Activated naive CD8-positive, alpha-beta T cell treated with anti-CD3 and anti-CD28 coated beads, Interleukin-2, amount 50 U/mL, for 16 hours (primary cell): ENCODE measurements around the gene ZBTB17.
A peak's percentile ranks its signal among the peaks of the same experiment; 100 is the strongest.
"Not testable (repeated sequence)": the region's sequence is repeated elsewhere in the genome, so short reads cannot be mapped to it uniquely, and the experiment has no call there.

Experiments used
- DNase-seq: peaks from one replicate; pipeline ENCODE4 v3.0.0-alpha.2; 2020; ENCODE audit warnings: low read depth, low spot score

Gene ZBTB17

DNA sequence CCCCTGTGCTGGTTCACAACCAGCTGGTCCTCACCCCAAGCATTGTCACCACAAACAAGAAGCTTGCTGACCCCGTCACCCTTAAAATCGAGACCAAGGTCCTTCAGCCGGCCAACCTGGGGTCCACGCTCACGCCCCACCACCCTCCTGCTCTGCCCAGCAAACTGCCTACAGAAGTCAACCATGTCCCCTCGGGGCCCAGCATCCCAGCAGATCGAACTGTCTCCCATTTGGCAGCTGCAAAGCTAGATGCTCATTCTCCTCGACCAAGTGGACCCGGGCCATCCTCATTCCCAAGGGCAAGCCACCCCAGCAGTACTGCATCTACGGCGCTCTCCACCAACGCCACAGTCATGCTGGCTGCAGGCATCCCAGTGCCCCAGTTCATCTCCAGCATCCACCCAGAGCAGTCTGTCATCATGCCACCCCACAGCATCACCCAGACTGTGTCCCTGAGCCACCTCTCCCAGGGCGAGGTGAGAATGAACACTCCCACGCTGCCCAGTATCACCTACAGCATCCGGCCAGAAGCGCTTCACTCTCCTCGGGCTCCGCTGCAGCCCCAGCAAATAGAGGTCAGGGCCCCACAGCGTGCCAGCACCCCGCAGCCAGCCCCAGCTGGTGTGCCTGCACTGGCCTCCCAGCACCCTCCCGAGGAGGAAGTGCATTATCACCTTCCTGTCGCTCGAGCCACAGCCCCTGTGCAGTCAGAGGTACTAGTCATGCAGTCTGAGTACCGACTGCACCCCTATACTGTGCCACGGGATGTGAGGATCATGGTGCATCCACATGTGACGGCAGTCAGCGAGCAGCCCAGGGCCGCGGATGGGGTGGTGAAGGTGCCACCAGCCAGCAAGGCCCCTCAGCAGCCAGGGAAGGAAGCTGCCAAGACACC, 40.6 kb downstream of the ZBTB17 start:
- no peak for DNase-seq

DNA sequence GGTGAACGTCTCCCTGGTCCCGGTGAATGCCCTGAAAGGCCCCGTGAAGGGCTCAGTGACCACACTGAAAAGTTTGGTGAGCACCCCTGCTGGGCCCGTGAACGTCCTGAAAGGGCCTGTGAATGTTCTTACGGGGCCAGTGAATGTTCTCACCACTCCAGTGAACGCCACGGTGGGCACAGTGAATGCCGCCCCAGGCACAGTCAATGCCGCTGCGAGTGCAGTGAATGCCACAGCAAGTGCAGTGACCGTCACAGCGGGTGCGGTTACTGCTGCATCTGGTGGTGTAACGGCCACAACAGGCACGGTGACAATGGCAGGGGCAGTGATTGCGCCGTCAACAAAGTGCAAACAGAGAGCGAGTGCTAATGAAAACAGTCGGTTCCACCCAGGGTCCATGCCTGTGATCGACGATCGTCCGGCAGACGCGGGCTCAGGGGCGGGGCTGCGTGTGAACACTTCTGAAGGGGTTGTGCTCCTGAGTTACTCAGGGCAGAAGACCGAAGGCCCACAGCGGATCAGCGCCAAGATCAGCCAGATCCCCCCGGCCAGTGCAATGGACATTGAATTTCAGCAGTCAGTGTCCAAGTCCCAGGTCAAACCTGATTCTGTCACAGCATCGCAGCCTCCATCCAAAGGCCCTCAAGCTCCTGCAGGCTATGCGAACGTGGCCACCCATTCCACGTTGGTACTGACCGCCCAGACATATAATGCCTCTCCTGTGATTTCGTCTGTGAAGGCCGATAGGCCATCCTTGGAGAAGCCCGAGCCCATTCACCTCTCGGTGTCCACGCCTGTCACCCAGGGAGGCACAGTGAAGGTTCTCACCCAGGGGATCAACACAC, 41.5 kb downstream of the ZBTB17 start:
- no peak for DNase-seq

DNA sequence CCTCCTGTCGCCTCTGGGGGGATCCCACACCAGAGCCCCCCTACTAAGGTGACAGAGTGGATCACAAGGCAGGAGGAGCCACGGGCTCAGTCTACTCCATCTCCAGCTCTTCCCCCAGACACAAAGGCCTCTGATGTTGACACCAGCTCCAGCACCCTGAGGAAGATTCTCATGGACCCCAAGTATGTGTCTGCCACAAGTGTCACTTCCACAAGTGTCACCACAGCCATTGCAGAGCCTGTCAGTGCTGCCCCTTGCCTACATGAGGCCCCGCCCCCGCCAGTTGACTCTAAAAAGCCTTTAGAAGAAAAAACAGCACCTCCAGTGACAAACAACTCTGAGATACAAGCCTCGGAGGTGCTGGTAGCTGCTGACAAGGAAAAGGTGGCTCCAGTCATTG, 42.2 kb downstream of the ZBTB17 start:
- no peak for DNase-seq

DNA sequence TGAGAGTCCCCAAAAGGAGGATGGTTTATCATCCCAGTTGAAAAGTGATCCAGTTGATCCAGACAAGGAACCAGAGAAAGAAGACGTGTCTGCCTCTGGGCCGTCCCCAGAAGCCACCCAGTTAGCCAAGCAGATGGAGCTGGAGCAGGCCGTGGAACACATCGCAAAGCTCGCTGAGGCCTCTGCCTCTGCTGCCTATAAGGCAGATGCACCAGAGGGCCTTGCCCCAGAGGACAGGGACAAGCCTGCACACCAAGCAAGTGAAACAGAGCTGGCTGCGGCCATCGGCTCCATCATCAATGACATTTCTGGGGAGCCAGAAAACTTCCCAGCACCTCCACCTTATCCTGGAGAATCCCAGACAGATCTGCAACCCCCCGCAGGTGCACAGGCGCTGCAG, 43.3 kb downstream of the ZBTB17 start:
- no peak for DNase-seq

DNA sequence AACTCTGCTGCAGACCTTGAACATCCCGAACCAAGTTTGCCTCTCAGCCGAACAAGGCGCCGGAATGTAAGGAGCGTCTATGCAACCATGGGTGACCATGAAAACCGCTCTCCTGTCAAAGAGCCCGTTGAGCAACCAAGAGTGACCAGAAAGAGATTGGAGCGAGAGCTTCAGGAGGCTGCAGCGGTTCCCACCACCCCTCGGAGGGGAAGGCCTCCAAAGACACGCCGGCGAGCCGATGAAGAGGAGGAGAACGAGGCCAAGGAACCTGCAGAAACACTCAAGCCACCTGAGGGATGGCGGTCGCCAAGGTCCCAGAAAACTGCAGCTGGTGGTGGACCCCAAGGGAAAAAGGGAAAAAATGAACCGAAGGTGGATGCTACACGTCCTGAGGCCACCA, 44.0 kb downstream of the ZBTB17 start:
- DNase-seq, result no peak

DNA sequence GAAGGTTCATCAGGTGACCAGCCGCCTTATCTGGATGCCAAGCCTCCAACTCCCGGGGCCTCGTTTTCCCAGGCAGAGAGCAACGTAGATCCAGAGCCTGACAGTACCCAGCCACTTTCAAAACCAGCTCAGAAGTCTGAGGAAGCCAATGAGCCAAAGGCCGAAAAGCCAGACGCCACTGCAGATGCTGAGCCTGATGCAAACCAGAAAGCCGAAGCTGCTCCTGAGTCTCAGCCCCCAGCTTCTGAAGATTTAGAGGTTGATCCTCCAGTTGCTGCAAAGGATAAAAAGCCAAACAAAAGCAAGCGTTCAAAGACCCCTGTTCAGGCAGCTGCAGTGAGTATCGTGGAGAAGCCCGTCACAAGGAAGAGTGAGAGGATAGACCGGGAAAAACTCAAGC, 44.5 kb downstream of the ZBTB17 start:
- no peak for DNase-seq

DNA sequence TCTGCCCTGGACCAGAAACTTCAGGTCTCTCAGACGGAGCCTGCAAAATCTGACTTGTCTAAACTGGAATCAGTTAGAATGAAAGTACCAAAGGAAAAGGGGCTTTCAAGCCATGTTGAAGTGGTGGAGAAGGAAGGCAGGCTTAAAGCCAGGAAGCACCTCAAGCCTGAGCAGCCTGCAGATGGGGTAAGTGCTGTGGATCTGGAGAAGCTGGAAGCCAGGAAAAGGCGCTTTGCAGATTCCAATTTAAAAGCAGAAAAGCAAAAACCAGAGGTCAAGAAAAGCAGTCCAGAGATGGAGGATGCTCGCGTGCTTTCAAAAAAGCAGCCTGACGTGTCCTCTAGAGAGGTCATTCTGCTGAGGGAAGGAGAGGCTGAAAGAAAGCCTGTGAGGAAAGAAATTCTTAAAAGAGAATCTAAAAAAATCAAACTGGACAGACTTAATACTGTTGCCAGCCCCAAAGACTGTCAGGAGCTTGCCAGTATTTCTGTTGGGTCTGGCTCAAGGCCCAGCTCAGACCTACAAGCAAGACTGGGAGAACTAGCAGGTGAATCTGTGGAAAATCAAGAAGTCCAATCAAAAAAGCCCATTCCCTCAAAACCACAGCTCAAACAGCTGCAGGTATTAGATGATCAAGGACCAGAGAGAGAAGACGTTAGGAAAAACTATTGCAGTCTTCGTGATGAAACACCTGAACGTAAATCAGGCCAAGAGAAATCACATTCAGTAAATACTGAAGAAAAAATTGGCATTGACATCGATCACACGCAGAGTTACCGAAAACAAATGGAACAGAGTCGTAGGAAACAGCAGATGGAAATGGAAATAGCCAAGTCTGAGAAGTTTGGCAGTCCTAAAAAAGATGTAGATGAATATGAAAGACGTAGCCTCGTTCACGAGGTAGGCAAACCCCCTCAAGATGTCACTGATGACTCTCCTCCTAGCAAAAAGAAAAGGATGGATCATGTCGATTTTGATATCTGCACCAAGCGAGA, 46.6 kb downstream of the ZBTB17 start:
- DNase-seq, result no peak

DNA sequence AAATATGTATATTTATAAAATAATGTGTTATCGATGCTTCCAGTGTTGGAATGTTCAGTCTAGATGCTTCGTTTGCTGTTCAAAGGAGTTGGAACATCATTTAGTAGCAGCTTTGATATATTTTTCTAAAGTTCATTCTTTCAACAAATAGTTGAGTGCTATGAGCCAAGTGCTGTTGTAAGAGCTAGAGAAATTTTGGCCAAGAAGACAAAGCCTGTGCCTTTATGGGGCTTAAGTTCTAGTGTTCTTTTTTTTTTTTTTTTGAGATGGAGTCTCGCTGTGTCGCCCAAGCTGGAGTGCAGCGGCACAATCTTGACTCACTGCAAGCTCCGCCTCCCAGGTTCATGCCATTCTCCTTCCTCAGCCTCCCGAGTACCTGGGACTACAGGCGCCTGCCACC, 49.5 kb downstream of the ZBTB17 start:
- DNase-seq, result not testable (repeated sequence)

DNA sequence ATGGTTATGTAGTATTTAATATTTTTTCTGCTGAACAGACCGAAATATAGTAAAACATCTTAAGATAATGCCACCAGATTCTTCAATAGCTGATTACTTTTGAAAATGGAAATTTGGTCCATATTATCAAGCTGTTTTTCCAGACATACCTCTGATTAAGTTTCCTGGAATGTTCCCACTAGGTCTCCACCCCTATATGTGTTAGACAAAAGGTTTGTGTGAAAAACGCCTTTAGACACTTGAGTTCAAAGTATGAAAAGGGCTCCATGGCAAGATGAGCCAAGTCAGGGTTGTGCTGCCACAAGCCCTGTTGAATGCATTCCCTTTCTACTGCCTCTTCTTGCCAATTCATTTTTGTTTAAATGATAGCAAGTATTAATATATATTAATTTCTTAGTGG, 52.7 kb downstream of the ZBTB17 start:
- DNase-seq, result no peak

DNA sequence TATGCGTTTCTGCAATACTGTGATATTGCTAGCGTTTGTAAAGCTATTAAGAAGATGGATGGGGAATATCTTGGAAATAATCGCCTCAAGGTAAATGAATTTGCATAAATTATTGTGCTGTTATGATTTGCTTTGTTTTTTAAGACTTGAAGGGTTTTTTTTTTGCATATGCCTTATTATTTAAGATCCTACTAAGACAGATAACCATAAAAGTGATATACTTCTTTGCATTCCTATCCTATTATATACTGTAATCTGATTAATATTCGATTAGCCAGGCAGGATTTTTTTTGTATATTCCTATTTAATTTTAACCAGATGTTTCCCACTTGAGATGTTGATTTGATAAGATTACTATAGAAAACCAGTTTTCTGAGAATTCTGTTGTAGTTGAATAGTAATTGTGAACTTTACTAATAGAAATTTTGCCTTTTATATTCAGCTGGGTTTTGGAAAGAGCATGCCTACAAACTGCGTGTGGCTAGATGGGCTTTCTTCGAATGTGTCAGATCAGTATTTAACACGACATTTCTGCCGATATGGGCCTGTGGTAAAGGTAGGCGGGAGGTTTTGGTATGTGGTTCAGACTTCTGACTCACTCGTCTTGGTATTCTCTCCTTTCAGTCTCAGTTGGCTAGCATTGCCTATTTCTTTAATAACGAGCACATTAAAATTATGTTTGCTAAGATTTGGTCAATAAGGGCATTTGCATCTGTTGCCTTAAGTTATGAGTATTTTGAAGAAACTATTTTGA, 56.8 kb downstream of the ZBTB17 start:
- DNase-seq, result peak; percentile 41

DNA sequence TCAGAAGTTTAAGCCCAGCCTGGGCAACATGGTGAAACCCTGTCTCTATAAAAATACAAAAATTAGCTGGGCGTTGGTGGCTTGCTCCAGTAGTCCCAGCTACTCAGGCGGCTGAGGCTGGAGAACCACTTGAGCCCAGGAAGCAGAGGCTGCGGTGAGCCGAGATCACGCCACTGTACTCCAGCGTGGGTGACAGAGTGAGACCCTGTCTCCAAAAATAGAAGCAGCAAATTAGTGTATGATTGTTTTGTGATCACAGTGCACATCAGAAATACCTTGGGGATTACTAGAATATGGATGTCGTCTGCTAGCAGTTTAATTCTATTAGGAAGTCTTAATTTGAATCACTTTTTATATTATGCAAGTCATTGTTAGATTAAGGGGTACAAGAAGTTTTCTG, 59.0 kb downstream of the ZBTB17 start:
- DNase-seq, result no peak

DNA sequence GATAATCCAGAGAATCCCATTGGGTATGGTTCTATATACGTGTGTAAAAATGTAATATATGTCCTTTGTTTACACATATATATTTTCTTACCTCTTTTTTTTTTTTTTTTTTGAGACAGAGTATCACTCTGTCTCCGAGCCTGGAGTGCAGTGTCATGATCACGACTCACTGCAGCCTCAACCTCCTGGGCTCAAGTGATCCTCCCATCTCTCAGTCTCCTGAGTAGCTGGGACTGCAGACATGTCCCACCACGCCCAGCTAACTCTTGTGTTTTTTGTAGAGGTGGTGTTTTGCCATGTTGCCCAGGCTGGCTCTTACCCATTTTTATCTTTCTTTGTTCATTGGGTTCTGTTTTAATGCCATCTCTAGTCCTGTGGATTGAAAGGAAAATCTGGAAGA, 59.5 kb downstream of the ZBTB17 start:
- no peak for DNase-seq

DNA sequence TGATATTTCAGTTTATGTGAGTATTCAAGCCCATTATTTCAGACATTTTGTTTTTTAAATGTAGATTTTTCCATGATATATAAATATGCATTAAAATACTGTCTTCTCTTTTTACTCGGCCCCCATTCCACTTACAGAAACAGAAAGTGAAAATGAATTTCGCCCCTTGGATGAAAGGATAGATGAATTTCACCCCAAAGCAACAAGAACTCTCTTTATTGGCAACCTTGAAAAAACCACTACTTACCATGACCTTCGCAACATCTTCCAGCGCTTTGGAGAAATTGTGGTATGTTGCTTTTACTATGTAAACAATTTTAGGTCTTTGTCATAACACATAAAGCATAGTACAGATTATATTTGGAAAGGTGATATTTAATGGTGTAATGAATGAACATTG, 59.9 kb downstream of the ZBTB17 start:
- DNase-seq, result no peak

DNA sequence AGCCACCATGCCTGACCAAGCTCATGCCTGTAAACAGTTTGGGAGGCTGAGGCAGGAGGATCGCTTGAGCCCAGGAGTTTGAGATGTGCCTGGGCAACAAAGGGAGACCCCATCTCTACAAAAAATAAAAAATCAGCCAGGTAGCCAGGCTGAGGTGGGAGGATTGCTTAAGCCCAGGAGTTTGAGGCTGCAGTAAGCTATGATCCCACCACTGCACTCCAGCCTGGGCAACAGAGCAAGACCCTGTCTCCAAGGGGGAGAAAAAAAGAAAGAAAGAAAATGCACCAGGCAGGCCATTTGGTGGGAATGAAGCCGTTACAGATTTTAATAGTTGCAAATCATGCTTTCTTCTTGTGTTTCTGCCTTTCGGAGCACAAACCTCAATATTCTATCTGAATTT, 62.3 kb downstream of the ZBTB17 start:
- DNase-seq, result not testable (repeated sequence)

DNA sequence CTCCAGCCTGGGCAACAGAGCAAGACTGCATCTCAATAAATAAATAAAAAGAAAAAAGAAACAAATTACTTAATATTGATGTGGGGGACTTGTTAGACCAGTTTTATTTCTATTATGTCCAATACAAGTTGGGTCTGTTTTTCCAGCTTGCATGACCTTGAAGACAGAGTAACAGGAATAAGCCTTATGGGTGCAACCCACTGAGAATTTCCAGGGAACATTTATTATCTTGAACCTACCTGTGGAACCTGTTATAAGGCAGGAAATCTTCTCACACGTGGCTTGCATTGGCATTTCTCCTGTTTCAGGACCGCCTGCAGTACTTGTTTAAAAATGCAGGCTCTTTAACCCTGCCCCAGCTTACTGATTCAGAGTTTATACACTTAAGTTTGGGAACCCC, 64.0 kb downstream of the ZBTB17 start:
- DNase-seq, result no peak

DNA sequence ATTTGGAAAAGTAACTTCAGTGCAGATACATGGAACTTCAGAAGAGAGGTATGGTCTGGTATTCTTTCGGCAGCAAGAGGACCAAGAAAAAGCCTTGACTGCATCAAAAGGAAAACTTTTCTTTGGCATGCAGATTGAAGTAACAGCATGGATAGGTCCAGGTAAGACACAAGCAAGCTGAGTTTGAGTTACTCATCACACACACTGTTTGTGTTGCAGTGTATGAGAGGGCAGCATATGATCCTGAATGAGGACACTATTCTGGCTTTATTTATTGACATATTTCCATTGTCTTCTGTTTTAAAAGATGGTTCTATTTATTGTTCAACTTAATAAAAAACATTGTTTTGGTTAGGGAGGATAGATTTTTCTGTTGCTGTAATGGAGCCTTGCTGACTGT, 64.8 kb downstream of the ZBTB17 start:
- DNase-seq, result no peak

DNA sequence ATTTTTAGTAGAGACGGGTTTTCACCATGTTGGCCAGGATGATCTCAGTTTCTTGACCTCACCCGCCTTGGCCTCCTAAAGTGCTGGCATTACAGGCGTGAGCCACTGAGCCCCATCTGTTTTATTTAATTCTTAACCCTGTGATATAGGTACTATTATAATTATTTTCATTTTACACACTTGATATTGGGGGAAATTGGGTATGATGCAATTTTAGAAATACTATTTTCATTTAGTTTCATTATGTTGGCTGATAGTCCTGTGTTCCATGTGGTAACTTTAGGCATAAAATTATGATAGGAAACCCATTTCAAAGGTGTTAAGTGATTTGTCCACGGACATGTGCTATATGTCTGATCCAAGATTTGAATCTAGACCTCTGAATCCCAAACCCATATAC, 67.3 kb downstream of the ZBTB17 start:
- no peak for DNase-seq

DNA sequence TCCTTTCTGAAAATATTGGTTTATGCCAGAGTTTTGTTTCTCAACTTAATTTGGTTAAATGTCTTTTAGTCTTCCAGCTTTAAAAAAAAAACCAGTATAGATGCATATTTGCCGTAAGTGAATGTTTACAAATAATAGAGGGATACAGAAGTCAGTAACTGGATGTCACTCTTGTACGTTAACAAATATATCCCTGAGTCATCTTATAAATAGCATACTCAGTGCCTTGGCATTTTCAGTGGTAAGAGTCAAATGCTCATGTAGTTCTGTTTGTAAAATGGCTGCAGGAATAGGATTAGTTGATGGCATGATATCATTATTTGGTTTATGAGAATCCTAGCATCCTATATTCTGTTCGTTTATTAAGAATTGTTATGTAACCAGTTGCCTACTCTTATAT, 73.0 kb downstream of the ZBTB17 start:
- no peak for DNase-seq

DNA sequence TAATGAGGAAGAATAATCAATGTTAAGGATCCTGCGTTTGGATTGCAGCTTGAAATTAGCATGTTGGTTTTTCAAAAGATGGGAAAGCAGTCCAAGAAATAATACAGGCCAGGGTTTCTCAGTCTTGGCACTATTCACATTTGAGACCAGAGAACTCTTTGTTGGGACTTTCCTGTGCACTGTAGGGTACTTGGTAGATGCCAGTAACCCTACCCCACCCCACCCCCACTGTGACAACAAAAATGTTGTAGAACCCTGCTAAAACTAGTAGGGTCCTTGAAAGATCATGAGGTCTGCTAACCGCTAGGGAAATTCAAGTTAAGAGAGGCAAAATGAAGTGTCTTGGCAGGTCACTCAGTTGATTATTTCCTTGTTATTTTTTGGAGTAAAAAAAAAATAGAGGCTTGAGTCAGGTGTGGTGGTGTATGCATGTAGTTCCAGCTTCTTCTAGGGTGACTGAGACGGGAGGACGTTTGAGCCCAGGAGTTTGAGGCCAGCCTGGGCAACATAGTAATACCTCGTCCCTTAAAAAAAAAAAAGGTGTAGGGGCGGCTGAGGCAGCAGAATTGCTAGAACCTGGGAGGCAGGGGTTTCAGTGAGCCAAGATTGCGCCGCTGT, 75.1 kb downstream of the ZBTB17 start:
- no peak for DNase-seq

DNA sequence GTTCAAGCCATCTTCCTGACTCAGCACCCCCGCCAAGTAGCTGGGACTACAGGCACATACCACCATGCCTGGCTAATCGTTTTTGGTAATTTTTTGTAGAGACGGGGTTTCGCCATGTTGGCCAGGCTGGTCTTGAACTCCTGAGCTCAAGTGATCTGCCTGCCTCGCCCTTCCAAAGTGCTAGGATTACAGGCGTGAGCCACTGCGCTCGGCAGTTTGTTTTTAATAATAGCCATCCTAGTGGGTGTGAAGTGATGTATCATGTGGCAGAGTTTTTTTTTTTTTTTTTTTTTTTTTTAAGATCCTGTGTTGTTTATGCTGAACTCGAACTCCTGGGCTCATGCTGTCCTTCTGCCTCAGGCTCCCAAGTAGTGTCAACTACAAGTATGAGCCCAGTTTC, 76.6 kb downstream of the ZBTB17 start:
- DNase-seq, result no peak
